HUES48 (cell line): ENCODE measurements around the gene ZMYND12.

Experiments used
- H3K27ac ChIP-seq: one replicate; pipeline ENCODE4 v1.7.0; 2013; ENCODE audit warnings: low read depth, low read length, inconsistent platforms
- H3K27me3 ChIP-seq: 2 replicates; pipeline ENCODE4 v1.6.1; 2013; ENCODE audit warnings: mild to moderate bottlenecking, low read length; ENCODE audit not compliant: control insufficient read depth, insufficient read depth
- H3K36me3 ChIP-seq: 2 replicates; pipeline ENCODE4 v1.6.1; 2013; ENCODE audit warnings: low read length; ENCODE audit not compliant: control insufficient read depth, insufficient read depth
- H3K4me1 ChIP-seq: 2 replicates; pipeline ENCODE4 v1.6.1; 2013; ENCODE audit warnings: mild to moderate bottlenecking, low read length; ENCODE audit not compliant: control insufficient read depth, insufficient read depth
- H3K4me3 ChIP-seq: 2 replicates; pipeline ENCODE4 v1.5.1; 2013; ENCODE audit warnings: mild to moderate bottlenecking, low read depth, low read length
- H3K9ac ChIP-seq: 2 replicates; pipeline ENCODE4 v1.6.1; 2013; ENCODE audit warnings: mild to moderate bottlenecking, low read depth, low read length, moderate library complexity
- H3K9me3 ChIP-seq: 2 replicates; pipeline ENCODE4 v1.6.1; 2013; ENCODE audit warnings: low read length; ENCODE audit not compliant: control insufficient read depth, insufficient read depth

ZMYND12 gene

GRCh38 chr1:42469727-42470126 lies 13.9 kb upstream of the ZMYND12 start:
- Histone ChIP-seq H3K9me3 (no peaks in the 10 kb centered on the region), H3K9ac (no peak overlapping the region), H3K27me3 (no peaks in the 10 kb centered on the region), H3K36me3 (no peaks in the 10 kb centered on the region), H3K4me1 (no peaks in the 10 kb centered on the region), H3K4me3 (no peak overlapping the region), H3K27ac (no peak overlapping the region)

GRCh38 chr1:42466030-42466429 lies 10.2 kb upstream of the ZMYND12 start:
- Histone ChIP-seq H3K27me3 (no peaks in the 10 kb centered on the region), H3K9ac (no peak overlapping the region), H3K4me3 (no peak overlapping the region), H3K4me1 (0 out of 2 replicates have a peak, but pooled peaks cover 6% of the 10 kb centered on the region), H3K36me3 (no peaks in the 10 kb centered on the region), H3K27ac (no peak overlapping the region), H3K9me3 (no peaks in the 10 kb centered on the region)

- no peak overlapping the region for H3K27ac ChIP-seq
- 0 out of 2 replicates have a peak, but pooled peaks cover 6% of the 10 kb centered on the region for H3K4me1 ChIP-seq
- no peak overlapping the region for H3K9ac ChIP-seq
- peaks cover 19% of the 10 kb centered on the region for H3K36me3 ChIP-seq
- H3K9me3 ChIP-seq: no peaks in the 10 kb centered on the region
- H3K27me3 ChIP-seq: no peaks in the 10 kb centered on the region
- peak overlapping the region; percentile 81 for H3K4me3 ChIP-seq
Observed at GRCh38 chr1:42463921-42464320, 8.1 kb upstream of the ZMYND12 start.

- Histone ChIP-seq H3K4me3 (peak within 1 kb of the TSS; percentile 81), H3K9ac (0 out of 2 replicates have a peak within 1 kb of the TSS, but pooled peaks have one; percentile 27), H3K36me3 (peaks cover 28% of the 10 kb centered on the region), H3K27ac (peak within 1 kb of the TSS; percentile 86), H3K9me3 (no peaks in the 10 kb centered on the region), H3K4me1 (0 out of 2 replicates have a peak, but pooled peaks cover 6% of the 10 kb centered on the region), H3K27me3 (no peaks in the 10 kb centered on the region)
Observed at GRCh38 chr1:42462828-42463763, 7.3 kb upstream of the ZMYND12 start, which contains the start of gene CCDC30. CCDC30 (plus strand) TSS chr1:42463286; CDS start chr1:42480552, 17,266 bp downstream.

- no peaks in the 10 kb centered on the region for H3K27me3 ChIP-seq
- peaks cover 31% of the 10 kb centered on the region for H3K36me3 ChIP-seq
- no peak overlapping the region for H3K4me3 ChIP-seq
- no peak overlapping the region for H3K9ac ChIP-seq
- no peak overlapping the region for H3K27ac ChIP-seq
- H3K9me3 ChIP-seq: no peaks in the 10 kb centered on the region
- H3K4me1 ChIP-seq: peaks cover 12% of the 10 kb centered on the region
Observed at GRCh38 chr1:42461196-42461595, 5.4 kb upstream of the ZMYND12 start.

GRCh38 chr1:42456754-42457089 lies 900 bp upstream of the ZMYND12 start:
- H3K9me3 ChIP-seq: no peaks in the 10 kb centered on the region
- peak overlapping the region; percentile 84 for H3K9ac ChIP-seq
- peaks cover 31% of the 10 kb centered on the region for H3K36me3 ChIP-seq
- peaks cover 15% of the 10 kb centered on the region for H3K4me1 ChIP-seq
- no peaks in the 10 kb centered on the region for H3K27me3 ChIP-seq
- H3K4me3 ChIP-seq: peak overlapping the region; percentile 77
- H3K27ac ChIP-seq: peak overlapping the region; percentile 90

GRCh38 chr1:42454403-42454802 lies 1.4 kb downstream of the ZMYND12 start:
- peaks cover 19% of the 10 kb centered on the region for H3K4me1 ChIP-seq
- no peak overlapping the region for H3K9ac ChIP-seq
- no peak overlapping the region for H3K27ac ChIP-seq
- no peaks in the 10 kb centered on the region for H3K27me3 ChIP-seq
- no peak overlapping the region for H3K4me3 ChIP-seq
- H3K36me3 ChIP-seq: peaks cover 17% of the 10 kb centered on the region
- H3K9me3 ChIP-seq: no peaks in the 10 kb centered on the region

GRCh38 chr1:42453386-42453785 lies 2.4 kb downstream of the ZMYND12 start:
- H3K4me1 ChIP-seq: peaks cover 19% of the 10 kb centered on the region
- H3K9ac ChIP-seq: no peak overlapping the region
- no peak overlapping the region for H3K27ac ChIP-seq
- no peaks in the 10 kb centered on the region for H3K9me3 ChIP-seq
- H3K27me3 ChIP-seq: no peaks in the 10 kb centered on the region
- no peak overlapping the region for H3K4me3 ChIP-seq
- peaks cover 6% of the 10 kb centered on the region for H3K36me3 ChIP-seq

GRCh38 chr1:42450061-42450460 lies 5.8 kb downstream of the ZMYND12 start:
- H3K27me3 ChIP-seq: no peaks in the 10 kb centered on the region
- H3K9ac ChIP-seq: no peak overlapping the region
- H3K27ac ChIP-seq: no peak overlapping the region
- peaks cover 10% of the 10 kb centered on the region for H3K4me1 ChIP-seq
- H3K36me3 ChIP-seq: no peaks in the 10 kb centered on the region
- H3K4me3 ChIP-seq: no peak overlapping the region
- H3K9me3 ChIP-seq: no peaks in the 10 kb centered on the region

- Histone ChIP-seq H3K9me3 (no peaks in the 10 kb centered on the region), H3K9ac (no peak overlapping the region), H3K27me3 (no peaks in the 10 kb centered on the region), H3K27ac (no peak overlapping the region), H3K4me1 (peaks cover 10% of the 10 kb centered on the region), H3K4me3 (no peak overlapping the region), H3K36me3 (no peaks in the 10 kb centered on the region)
Observed at GRCh38 chr1:42449256-42449655, 6.6 kb downstream of the ZMYND12 start.

- Histone ChIP-seq H3K9ac (no peak overlapping the region), H3K4me1 (no peaks in the 10 kb centered on the region), H3K9me3 (no peaks in the 10 kb centered on the region), H3K27ac (no peak overlapping the region), H3K4me3 (no peak overlapping the region), H3K36me3 (no peaks in the 10 kb centered on the region), H3K27me3 (no peaks in the 10 kb centered on the region)
Observed at GRCh38 chr1:42442662-42443061, 13.2 kb downstream of the ZMYND12 start.
